ENCODE data around the gene MYADM.
A peak's percentile ranks its signal among the peaks of the same experiment; 100 is the strongest.

Gene MYADM

GRCh38 chr19:53882391-53883050 lies 14.8 kb downstream of the MYADM start:
- DNase-seq (ENCODE audit: low read depth), result no peak
- H3K4me3 ChIP-seq (ENCODE audit: low read depth, low read length), result peak overlapping the region; percentile 42

GRCh38 chr19:53883231-53883661 lies 15.6 kb downstream of the MYADM start:
- DNase-seq (ENCODE audit: low read depth), result no peak
- H3K4me3 ChIP-seq (ENCODE audit: low read depth, low read length), result no peak overlapping the region

- no peak for DNase-seq (ENCODE audit: low read depth)
- H3K4me3 ChIP-seq (ENCODE audit: low read depth, low read length), result no peak overlapping the region
These were observed 16.1 kb downstream of the MYADM start for GRCh38 chr19:53883741-53884140.

- H3K4me3 ChIP-seq (ENCODE audit: low read depth, low read length), result no peak overlapping the region
- DNase-seq (ENCODE audit: low read depth), result no peak
These were observed 16.6 kb downstream of the MYADM start for GRCh38 chr19:53884256-53884655.

GRCh38 chr19:53885036-53885435 lies 17.4 kb downstream of the MYADM start:
- DNase-seq (ENCODE audit: low read depth), result no peak

GRCh38 chr19:53892301-53892980 lies 24.8 kb downstream of the MYADM start:
- no peak for DNase-seq (ENCODE audit: low read depth)
- H3K4me3 ChIP-seq (ENCODE audit: low read depth, low read length), result no peak overlapping the region

More at GRCh38 chr19:53885036-53885435, 17.4 kb downstream of the MYADM start:
- no peak overlapping the region for H3K4me3 ChIP-seq (ENCODE audit: low read depth, low read length)

- H3K4me3 ChIP-seq (ENCODE audit: low read depth, low read length), result no peak overlapping the region
- no peak for DNase-seq (ENCODE audit: low read depth)
These were observed 25.3 kb downstream of the MYADM start for GRCh38 chr19:53892981-53893325.

- DNase-seq (ENCODE audit: low read depth), result no peak
- H3K4me3 ChIP-seq (ENCODE audit: low read depth, low read length), result no peak overlapping the region
These were observed 27.0 kb downstream of the MYADM start for GRCh38 chr19:53894707-53895106.

- no peak overlapping the region for H3K4me3 ChIP-seq (ENCODE audit: low read depth, low read length)
- DNase-seq (ENCODE audit: low read depth), result no peak
These were observed 29.0 kb downstream of the MYADM start for GRCh38 chr19:53896682-53897081.

GRCh38 chr19:53897459-53897858 lies 29.8 kb downstream of the MYADM start:
- no peak overlapping the region for H3K4me3 ChIP-seq (ENCODE audit: low read depth, low read length)
- no peak for DNase-seq (ENCODE audit: low read depth)

GRCh38 chr19:53898166-53898565 lies 30.5 kb downstream of the MYADM start:
- DNase-seq (ENCODE audit: low read depth), result no peak

GRCh38 chr19:53898636-53899341 lies 31.1 kb downstream of the MYADM start:
- DNase-seq (ENCODE audit: low read depth), result no peak
- no peak overlapping the region for H3K4me3 ChIP-seq (ENCODE audit: low read depth, low read length)

More at GRCh38 chr19:53898166-53898565, 30.5 kb downstream of the MYADM start:
- no peak overlapping the region for H3K4me3 ChIP-seq (ENCODE audit: low read depth, low read length)

GRCh38 chr19:53900191-53900860 lies 32.6 kb downstream of the MYADM start:
- H3K4me3 ChIP-seq (ENCODE audit: low read depth, low read length), result no peak overlapping the region
- no peak for DNase-seq (ENCODE audit: low read depth)

- DNase-seq (ENCODE audit: low read depth), result no peak
- no peak overlapping the region for H3K4me3 ChIP-seq (ENCODE audit: low read depth, low read length)
These were observed 35.5 kb downstream of the MYADM start for GRCh38 chr19:53903055-53903680.

GRCh38 chr19:53904909-53905308 lies 37.2 kb downstream of the MYADM start:
- DNase-seq (ENCODE audit: low read depth), result no peak
- no peak overlapping the region for H3K4me3 ChIP-seq (ENCODE audit: low read depth, low read length)

GRCh38 chr19:53905787-53906186 lies 38.1 kb downstream of the MYADM start:
- no peak overlapping the region for H3K4me3 ChIP-seq (ENCODE audit: low read depth, low read length)
- no peak for DNase-seq (ENCODE audit: low read depth)

GRCh38 chr19:53906211-53907192 lies 38.8 kb downstream of the MYADM start:
- DNase-seq (ENCODE audit: low read depth), result no peak
- H3K4me3 ChIP-seq (ENCODE audit: low read depth, low read length), result no peak overlapping the region

GRCh38 chr19:53907193-53907581 lies 39.5 kb downstream of the MYADM start:
- no peak for DNase-seq (ENCODE audit: low read depth)

GRCh38 chr19:53907690-53908089 lies 40.0 kb downstream of the MYADM start:
- DNase-seq (ENCODE audit: low read depth), result no peak
- H3K4me3 ChIP-seq (ENCODE audit: low read depth, low read length), result peak overlapping the region; percentile 63

More at GRCh38 chr19:53907193-53907581, 39.5 kb downstream of the MYADM start:
- H3K4me3 ChIP-seq (ENCODE audit: low read depth, low read length), result no peak overlapping the region
